HG03469 (cell line): ENCODE results near the gene PPP6R3.

Experiments used
- ATAC-seq: cut with Tn5 transposase; IDR thresholded peaks from one replicate; pipeline ENCODE4 v1.9.1; 2021; ENCODE audit warnings: mild to moderate bottlenecking, moderate library complexity, moderate number of reproducible peaks; ENCODE audit not compliant: unreplicated experiment

Gene PPP6R3

GRCh38 chr11:68661697-68662603 is 201.4 kb downstream of the PPP6R3 start:
- ATAC-seq = no peak

- no peak for ATAC-seq
Observed at GRCh38 chr11:68663482-68664010, 203.0 kb downstream of the PPP6R3 start.

DNA sequence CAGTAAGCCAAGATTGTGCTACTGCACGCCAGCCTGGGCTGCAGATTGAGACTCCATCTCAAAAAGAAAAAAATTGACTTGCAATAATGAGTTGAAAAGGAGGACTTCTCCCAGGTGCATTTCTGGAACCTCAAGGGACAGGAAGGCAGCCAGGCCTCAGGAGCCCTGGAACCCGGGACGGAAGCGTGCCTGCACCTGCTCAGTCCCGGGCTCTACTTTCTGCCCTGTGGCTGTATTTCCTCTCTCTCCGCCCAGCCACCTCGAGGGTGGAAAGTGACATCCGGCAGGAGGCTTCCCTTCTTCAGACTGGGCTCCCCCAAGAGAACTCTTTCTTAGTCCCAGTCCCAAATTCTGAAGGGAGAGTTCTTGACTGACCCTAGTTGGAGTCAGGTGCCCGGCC is 203.6 kb downstream of the PPP6R3 start:
- no peak for ATAC-seq

- no peak for ATAC-seq
Observed at GRCh38 chr11:68664906-68665305, 204.4 kb downstream of the PPP6R3 start.
